ACC112 (cell line): Measurements from ENCODE around the gene CRK.

ENCODE experiments used
- H2AFZ ChIP-seq: fragments of 200-600 bp; sonication (generic); one replicate; pipeline ENCODE4 v1.6.0; 2017; ENCODE audit warnings: antibody characterized with exemption, low read length; ENCODE audit not compliant: unreplicated experiment
- H3K27ac ChIP-seq: fragments of 200-600 bp; sonication (generic); 2 replicates; pipeline ENCODE4 v1.5.1; 2014; ENCODE audit warnings: low read depth, mild to moderate bottlenecking, antibody characterized with exemption, low read length, moderate library complexity
- H3K27me3 ChIP-seq: fragments of 200-600 bp; sonication (generic); 2 replicates; pipeline ENCODE4 v1.6.1; 2014; ENCODE audit warnings: mild to moderate bottlenecking, antibody characterized with exemption, low read length, moderate library complexity, mixed read lengths; ENCODE audit not compliant: insufficient read depth
- H3K36me3 ChIP-seq: fragments of 200-600 bp; sonication (generic); 2 replicates; pipeline ENCODE4 v1.6.1; 2016; ENCODE audit warnings: mild to moderate bottlenecking, antibody characterized with exemption, low read length, moderate library complexity, mixed read lengths; ENCODE audit not compliant: insufficient read depth
- H3K4me1 ChIP-seq: fragments of 200-600 bp; sonication (generic); one replicate; pipeline ENCODE4 v1.6.1; 2016; ENCODE audit warnings: low read length, mixed read lengths; ENCODE audit not compliant: insufficient read depth, unreplicated experiment, control insufficient read depth
- H3K4me3 ChIP-seq: fragments of 200-600 bp; sonication (generic); 2 replicates; pipeline ENCODE4 v1.5.1; 2014; ENCODE audit warnings: mild to moderate bottlenecking, low read depth, low read length
- H3K79me2 ChIP-seq: fragments of 200-600 bp; sonication (generic); one replicate; pipeline ENCODE4 v1.6.0; 2016; ENCODE audit warnings: low read length; ENCODE audit not compliant: control insufficient read depth, unreplicated experiment, insufficient read depth

CRK gene

GRCh38 chr17:1372618-1373017, 83.4 kb downstream of the CRK start:
- Histone ChIP-seq H3K27ac (no peak overlapping the region), H3K4me3 (no peak overlapping the region), H3K4me1 (peaks cover 55% of the 10 kb centered on the region), H2AFZ (no peak overlapping the region), H3K27me3 (no peaks in the 10 kb centered on the region), H3K36me3 (peaks cover 6% of the 10 kb centered on the region; the same call in 1 of the 2 replicates), H3K79me2 (peaks cover 98% of the 10 kb centered on the region)

GRCh38 chr17:1371893-1372590, 84.0 kb downstream of the CRK start:
- Histone ChIP-seq H3K27me3 (no peaks in the 10 kb centered on the region), H3K4me3 (no peak overlapping the region), H3K79me2 (peaks cover 98% of the 10 kb centered on the region), H3K4me1 (peaks cover 55% of the 10 kb centered on the region), H3K36me3 (peaks cover 6% of the 10 kb centered on the region; the same call in 1 of the 2 replicates), H3K27ac (no peak overlapping the region), H2AFZ (no peak overlapping the region)
